WERI-Rb-1 (cell line): ENCODE results near the gene CLEC11A.
"Not testable (repeated sequence)": the region's sequence is repeated elsewhere in the genome, so short reads cannot be mapped to it uniquely, and the experiment has no call there.

Experiments used
- DNase-seq: peaks from one replicate; pipeline ENCODE4 v3.0.0-alpha.2; 2020
- H3K27ac ChIP-seq: fragments of 250-450 bp; sonication (Bioruptor Pico); 2 replicates; pipeline ENCODE4 v1.5.1; 2020; ENCODE audit warnings: mild to moderate bottlenecking, moderate library complexity
- H3K27me3 ChIP-seq: fragments of 250-450 bp; sonication (Bioruptor Pico); 2 replicates; pipeline ENCODE4 v1.5.1; 2021; ENCODE audit warnings: mild to moderate bottlenecking, low read depth, moderate library complexity; ENCODE audit not compliant: insufficient read depth, severe bottlenecking
- H3K36me3 ChIP-seq: fragments of 250-450 bp; sonication (Bioruptor Pico); 2 replicates; pipeline ENCODE4 v1.5.1; 2020; ENCODE audit warnings: mild to moderate bottlenecking, moderate library complexity
- H3K4me3 ChIP-seq: 2 replicates; pipeline ENCODE4 v1.5.1; 2011; ENCODE audit warnings: low read depth, mild to moderate bottlenecking, control low read depth, low read length
- H3K9me3 ChIP-seq: fragments of 250-450 bp; sonication (Bioruptor Pico); 2 replicates; pipeline ENCODE4 v1.5.1; 2021; ENCODE audit warnings: mild to moderate bottlenecking, moderate library complexity; ENCODE audit not compliant: severe bottlenecking
- TF ChIP-seq, protein P1 (sequence below): IDR thresholded peaks from 2 replicates; pipeline ENCODE4 v1.5.1; 2011; ENCODE audit warnings: low read depth, mild to moderate bottlenecking, control low read depth, inconsistent platforms, low read length

CLEC11A gene

DNA sequence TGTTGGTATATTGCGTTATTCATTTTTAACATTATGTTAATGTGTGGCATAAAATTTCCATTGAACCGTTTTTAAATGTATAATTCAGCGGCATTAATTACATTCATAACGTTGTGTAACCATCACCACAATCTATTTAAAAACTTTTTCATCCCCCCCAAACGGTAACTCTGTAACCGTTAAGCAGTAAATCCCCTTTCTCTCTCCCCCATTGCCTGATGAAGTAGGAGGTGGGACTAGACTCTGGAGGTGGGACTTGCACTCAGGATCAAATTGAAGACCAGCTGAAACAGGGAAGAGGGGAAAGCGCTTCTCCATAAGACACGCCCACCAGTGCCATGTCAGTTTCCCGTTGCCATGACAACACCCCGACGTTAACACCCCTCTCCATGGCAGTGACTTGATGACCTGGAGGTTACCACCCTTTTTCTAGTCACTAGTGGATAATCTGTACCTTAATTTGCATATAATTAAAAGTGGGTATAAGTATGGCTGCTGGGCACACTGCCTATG is 16.8 kb downstream of the CLEC11A start:
- TF ChIP-seq, protein P1, sequence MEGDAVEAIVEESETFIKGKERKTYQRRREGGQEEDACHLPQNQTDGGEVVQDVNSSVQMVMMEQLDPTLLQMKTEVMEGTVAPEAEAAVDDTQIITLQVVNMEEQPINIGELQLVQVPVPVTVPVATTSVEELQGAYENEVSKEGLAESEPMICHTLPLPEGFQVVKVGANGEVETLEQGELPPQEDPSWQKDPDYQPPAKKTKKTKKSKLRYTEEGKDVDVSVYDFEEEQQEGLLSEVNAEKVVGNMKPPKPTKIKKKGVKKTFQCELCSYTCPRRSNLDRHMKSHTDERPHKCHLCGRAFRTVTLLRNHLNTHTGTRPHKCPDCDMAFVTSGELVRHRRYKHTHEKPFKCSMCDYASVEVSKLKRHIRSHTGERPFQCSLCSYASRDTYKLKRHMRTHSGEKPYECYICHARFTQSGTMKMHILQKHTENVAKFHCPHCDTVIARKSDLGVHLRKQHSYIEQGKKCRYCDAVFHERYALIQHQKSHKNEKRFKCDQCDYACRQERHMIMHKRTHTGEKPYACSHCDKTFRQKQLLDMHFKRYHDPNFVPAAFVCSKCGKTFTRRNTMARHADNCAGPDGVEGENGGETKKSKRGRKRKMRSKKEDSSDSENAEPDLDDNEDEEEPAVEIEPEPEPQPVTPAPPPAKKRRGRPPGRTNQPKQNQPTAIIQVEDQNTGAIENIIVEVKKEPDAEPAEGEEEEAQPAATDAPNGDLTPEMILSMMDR = no peak
- DNase-seq = no peak

DNA sequence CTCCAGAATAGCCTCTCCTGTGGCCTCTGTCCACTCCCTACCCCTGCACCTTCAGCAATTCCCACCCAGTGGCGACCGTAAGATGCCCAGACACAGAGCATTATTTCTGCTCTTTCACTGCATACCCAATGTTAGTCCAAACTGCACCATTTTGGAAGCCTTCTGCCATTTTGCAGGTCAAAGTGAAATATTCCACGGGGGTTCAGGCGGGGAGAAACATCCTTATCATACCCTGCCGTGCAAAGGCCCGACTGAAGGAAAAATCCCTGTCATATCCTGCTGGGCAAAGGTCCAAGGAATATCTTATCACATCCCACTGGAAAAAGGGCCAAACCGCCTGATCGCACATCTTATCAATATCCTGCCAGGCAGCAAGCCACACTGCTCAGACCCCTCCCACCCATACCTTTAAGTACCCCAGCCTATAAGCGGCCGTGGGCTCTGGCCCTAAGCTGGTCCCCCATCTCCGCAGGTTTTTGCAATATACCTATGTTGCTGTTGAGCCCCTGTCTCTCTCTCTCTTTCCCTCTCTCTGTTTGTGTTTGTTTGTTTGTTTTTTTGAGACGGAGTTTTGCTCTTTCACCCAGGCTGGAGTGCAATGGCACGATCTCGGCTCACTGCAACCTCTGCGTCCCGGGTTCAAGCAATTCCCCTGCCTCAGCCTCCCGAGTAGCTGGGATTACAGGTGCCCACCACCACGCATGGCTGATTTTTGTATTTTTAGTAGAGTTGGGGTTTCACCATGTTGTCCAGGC is 18.2 kb downstream of the CLEC11A start:
- Histone ChIP-seq H3K36me3 (no peaks in the 10 kb centered on the region), H3K27ac (no peak overlapping the region), H3K4me3 (no peak overlapping the region), H3K9me3 (no peaks in the 10 kb centered on the region), H3K27me3 (peaks cover 3% of the 10 kb centered on the region)
- DNase-seq = no peak
- TF ChIP-seq, protein P1 = no peak

More for the DNA sequence above, 16.8 kb downstream of the CLEC11A start:
- H3K27ac ChIP-seq = no peak overlapping the region
- H3K36me3 ChIP-seq = no peaks in the 10 kb centered on the region
- no peak overlapping the region for H3K4me3 ChIP-seq
- H3K27me3 ChIP-seq = peaks cover 3% of the 10 kb centered on the region
- H3K9me3 ChIP-seq = no peaks in the 10 kb centered on the region

DNA sequence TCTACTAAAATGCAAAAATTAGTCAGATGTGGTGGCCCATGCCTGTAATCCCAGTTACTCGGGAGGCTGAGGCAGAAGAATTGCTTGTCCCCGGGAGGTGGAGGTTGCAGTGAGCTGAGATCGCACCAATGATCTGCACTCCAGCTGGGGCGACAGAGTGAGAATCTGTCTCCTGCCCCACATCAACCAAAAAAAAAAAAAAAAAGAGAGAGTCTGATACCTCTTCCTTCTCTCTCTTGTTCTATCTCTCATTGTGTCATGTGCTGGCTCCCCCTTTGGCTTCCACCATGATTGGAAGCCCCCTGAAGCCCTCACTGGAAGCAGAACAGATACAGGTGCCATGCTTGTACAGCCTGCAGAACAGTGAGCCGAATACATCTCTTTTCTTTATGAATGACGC is 20.4 kb downstream of the CLEC11A start:
- Histone ChIP-seq H3K27me3 (peaks cover 3% of the 10 kb centered on the region), H3K36me3 (no peaks in the 10 kb centered on the region), H3K27ac (no peak overlapping the region), H3K9me3 (no peaks in the 10 kb centered on the region), H3K4me3 (no peak overlapping the region)
- TF ChIP-seq, protein P1 = no peak
- DNase-seq = no peak

DNA sequence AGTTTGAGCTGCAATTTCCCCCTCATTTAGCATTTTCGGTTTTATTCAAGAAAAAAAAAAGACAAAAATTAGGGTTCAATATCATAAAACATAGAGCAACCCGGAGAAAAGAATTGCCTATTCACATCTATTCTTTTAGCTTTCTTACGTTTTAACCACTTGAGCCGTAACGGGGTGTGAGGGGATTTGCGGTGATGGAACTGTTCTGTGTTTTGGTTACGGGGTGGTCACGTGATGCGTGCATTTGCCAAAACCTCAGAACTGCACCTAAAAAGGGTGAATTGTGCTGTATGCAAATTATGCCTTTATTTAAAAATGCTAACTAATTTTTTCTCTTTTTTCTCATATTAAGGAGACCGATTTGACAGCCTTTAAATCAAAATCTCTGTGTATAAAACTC is 22.1 kb downstream of the CLEC11A start:
- Histone ChIP-seq H3K9me3 (no peaks in the 10 kb centered on the region), H3K27me3 (peaks cover under 1% of the 10 kb centered on the region), H3K4me3 (no peak overlapping the region), H3K36me3 (no peaks in the 10 kb centered on the region), H3K27ac (no peak overlapping the region)
- DNase-seq = no peak
- TF ChIP-seq, protein P1 = no peak

DNA sequence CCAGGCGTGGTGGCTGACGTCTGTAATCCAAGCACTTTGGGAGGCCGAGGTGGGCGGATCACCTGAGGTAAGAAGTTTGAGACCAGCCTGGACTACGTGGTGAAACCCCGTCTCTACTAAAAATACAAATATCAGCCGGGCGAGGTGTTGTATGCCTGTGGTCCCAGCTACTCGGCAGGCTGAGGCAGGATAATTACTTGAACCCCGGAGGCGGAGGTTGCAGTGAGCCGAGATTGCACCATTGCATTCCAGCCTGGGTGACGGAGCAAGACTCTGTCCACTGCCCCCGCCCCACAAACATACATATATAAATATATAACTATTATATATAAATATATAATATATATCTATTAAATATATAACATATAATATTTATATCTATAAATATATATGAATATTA is 24.0 kb downstream of the CLEC11A start:
- not testable (repeated sequence) for DNase-seq, H3K4me3 ChIP-seq, H3K27me3 ChIP-seq, H3K36me3 ChIP-seq, H3K9me3 ChIP-seq, H3K27ac ChIP-seq

DNA sequence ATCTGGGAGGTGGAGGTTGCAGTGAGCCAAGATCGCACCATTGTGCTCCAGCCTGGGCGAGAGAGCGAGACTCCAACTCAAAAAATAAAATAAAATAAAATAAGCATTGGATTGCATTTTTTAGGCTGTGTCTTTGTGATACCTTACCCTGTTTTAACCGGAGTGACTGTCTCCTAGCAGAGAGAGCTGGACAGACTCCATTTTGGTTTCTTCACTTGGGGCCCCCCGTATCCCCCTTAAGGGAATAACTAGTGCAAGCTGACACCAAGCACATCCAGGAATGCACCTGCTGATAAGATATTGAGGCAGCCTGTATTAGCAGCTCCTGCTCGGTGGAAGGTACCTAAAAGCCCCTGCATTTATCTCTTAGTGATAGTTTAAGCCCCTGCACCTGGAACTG is 26.3 kb downstream of the CLEC11A start:
- TF ChIP-seq, protein P1 = no peak
- Histone ChIP-seq H3K27ac (no peak overlapping the region), H3K9me3 (no peaks in the 10 kb centered on the region), H3K36me3 (no peaks in the 10 kb centered on the region), H3K27me3 (no peaks in the 10 kb centered on the region), H3K4me3 (no peak overlapping the region)
- DNase-seq = no peak
